ENCODE data around the gene SLC22A1.

DNA sequence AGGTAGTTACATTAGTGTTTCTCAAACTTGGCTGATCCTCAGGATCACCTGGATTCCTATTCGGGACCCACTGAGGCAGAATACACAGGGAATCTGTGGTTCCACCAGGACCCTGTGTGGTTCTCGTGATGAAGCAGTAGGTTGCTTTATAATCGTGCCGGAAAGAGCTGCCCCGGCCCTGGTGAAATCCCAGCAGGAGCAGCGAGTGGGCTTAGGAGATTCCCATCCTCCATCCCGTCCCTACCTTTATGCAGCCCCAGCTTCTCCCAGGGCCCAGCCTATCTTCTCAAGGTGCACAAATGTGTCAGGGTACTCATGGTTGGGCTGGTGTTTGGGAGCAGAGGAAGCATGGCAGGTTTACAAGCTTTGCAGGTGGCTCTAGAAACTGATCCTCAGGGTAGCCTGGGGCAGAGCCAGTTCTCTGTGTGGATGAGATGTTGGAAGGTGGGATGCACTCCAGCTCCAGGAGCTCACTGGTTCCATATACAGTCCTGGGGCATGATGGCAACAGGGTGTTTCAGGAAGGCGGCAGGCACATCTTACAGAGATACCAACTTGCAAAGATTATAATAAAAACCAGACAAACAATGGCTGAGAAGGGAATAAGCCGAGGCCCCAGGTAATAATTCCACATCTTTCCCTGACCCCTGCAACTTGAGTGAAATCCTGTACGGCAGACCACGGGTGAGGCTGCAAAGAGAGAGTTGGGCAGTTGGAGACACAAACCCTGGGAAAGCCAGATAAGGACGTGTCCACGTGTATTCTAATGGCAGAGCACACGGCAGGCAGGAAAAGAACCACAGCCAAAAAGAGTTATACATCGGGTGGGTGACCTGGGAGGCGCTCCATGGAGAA is 5.9 kb downstream of the SLC22A1 start:
- TF ChIP-seq, protein P1, sequence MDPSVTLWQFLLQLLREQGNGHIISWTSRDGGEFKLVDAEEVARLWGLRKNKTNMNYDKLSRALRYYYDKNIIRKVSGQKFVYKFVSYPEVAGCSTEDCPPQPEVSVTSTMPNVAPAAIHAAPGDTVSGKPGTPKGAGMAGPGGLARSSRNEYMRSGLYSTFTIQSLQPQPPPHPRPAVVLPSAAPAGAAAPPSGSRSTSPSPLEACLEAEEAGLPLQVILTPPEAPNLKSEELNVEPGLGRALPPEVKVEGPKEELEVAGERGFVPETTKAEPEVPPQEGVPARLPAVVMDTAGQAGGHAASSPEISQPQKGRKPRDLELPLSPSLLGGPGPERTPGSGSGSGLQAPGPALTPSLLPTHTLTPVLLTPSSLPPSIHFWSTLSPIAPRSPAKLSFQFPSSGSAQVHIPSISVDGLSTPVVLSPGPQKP (IDR thresholded peaks at IDR 0.05; ENCODE audit: low read depth, low read length) = no peak
- no peak for TF ChIP-seq NBN (IDR thresholded peaks at IDR 0.05)
- TF ChIP-seq, protein P2, sequence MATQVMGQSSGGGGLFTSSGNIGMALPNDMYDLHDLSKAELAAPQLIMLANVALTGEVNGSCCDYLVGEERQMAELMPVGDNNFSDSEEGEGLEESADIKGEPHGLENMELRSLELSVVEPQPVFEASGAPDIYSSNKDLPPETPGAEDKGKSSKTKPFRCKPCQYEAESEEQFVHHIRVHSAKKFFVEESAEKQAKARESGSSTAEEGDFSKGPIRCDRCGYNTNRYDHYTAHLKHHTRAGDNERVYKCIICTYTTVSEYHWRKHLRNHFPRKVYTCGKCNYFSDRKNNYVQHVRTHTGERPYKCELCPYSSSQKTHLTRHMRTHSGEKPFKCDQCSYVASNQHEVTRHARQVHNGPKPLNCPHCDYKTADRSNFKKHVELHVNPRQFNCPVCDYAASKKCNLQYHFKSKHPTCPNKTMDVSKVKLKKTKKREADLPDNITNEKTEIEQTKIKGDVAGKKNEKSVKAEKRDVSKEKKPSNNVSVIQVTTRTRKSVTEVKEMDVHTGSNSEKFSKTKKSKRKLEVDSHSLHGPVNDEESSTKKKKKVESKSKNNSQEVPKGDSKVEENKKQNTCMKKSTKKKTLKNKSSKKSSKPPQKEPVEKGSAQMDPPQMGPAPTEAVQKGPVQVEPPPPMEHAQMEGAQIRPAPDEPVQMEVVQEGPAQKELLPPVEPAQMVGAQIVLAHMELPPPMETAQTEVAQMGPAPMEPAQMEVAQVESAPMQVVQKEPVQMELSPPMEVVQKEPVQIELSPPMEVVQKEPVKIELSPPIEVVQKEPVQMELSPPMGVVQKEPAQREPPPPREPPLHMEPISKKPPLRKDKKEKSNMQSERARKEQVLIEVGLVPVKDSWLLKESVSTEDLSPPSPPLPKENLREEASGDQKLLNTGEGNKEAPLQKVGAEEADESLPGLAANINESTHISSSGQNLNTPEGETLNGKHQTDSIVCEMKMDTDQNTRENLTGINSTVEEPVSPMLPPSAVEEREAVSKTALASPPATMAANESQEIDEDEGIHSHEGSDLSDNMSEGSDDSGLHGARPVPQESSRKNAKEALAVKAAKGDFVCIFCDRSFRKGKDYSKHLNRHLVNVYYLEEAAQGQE (IDR thresholded peaks at IDR 0.05; ENCODE audit: low read depth, low read length) = no peak
- TF ChIP-seq CEBPB (IDR thresholded peaks at IDR 0.05; ENCODE audit: borderline replicate concordance in 1 of 2, low read depth in 2 of 2, low read length in 2 of 2) = no peak
- TF ChIP-seq, protein P3, sequence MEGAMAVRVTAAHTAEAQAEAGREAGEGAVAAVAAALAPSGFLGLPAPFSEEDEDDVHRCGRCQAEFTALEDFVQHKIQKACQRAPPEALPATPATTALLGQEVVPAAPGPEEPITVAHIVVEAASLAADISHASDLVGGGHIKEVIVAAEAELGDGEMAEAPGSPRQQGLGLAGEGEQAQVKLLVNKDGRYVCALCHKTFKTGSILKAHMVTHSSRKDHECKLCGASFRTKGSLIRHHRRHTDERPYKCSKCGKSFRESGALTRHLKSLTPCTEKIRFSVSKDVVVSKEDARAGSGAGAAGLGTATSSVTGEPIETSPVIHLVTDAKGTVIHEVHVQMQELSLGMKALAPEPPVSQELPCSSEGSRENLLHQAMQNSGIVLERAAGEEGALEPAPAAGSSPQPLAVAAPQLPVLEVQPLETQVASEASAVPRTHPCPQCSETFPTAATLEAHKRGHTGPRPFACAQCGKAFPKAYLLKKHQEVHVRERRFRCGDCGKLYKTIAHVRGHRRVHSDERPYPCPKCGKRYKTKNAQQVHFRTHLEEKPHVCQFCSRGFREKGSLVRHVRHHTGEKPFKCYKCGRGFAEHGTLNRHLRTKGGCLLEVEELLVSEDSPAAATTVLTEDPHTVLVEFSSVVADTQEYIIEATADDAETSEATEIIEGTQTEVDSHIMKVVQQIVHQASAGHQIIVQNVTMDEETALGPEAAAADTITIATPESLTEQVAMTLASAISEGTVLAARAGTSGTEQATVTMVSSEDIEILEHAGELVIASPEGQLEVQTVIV (IDR thresholded peaks at IDR 0.05; ENCODE audit: borderline replicate concordance, partially characterized antibody) = no peak
- TF ChIP-seq POLR2A (IDR thresholded peaks at IDR 0.05; ENCODE audit: low read depth, low read length) = no peak
- no peak for TF ChIP-seq JUND (IDR thresholded peaks at IDR 0.05; ENCODE audit: low read depth, low read length)
- TF ChIP-seq, protein P4, sequence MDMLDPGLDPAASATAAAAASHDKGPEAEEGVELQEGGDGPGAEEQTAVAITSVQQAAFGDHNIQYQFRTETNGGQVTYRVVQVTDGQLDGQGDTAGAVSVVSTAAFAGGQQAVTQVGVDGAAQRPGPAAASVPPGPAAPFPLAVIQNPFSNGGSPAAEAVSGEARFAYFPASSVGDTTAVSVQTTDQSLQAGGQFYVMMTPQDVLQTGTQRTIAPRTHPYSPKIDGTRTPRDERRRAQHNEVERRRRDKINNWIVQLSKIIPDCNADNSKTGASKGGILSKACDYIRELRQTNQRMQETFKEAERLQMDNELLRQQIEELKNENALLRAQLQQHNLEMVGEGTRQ (IDR thresholded peaks at IDR 0.05; ENCODE audit: borderline replicate concordance, low read depth, low read length) = no peak
- no peak for TF ChIP-seq FOS (IDR thresholded peaks at IDR 0.05; ENCODE audit: borderline replicate concordance, extremely low read depth, insufficient read length)
- TF ChIP-seq JUNB (IDR thresholded peaks at IDR 0.05) = no peak
- no peak for TF ChIP-seq RBBP5 (conservative IDR thresholded peaks at IDR 0.05)
- TF ChIP-seq, protein P5, sequence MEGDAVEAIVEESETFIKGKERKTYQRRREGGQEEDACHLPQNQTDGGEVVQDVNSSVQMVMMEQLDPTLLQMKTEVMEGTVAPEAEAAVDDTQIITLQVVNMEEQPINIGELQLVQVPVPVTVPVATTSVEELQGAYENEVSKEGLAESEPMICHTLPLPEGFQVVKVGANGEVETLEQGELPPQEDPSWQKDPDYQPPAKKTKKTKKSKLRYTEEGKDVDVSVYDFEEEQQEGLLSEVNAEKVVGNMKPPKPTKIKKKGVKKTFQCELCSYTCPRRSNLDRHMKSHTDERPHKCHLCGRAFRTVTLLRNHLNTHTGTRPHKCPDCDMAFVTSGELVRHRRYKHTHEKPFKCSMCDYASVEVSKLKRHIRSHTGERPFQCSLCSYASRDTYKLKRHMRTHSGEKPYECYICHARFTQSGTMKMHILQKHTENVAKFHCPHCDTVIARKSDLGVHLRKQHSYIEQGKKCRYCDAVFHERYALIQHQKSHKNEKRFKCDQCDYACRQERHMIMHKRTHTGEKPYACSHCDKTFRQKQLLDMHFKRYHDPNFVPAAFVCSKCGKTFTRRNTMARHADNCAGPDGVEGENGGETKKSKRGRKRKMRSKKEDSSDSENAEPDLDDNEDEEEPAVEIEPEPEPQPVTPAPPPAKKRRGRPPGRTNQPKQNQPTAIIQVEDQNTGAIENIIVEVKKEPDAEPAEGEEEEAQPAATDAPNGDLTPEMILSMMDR (IDR thresholded peaks at IDR 0.05 in 2 of 3, conservative IDR thresholded peaks at IDR 0.05 in 1 of 3; ENCODE audit: control insufficient read depth in 2 of 3, extremely low read depth in 1 of 3, insufficient read depth in 1 of 3, low read depth in 3 of 3, low read length in 3 of 3) = no peak
- no peak for TF ChIP-seq TAF1 (IDR thresholded peaks at IDR 0.05; ENCODE audit: borderline replicate concordance, low read depth, low read length)
- no peak for TF ChIP-seq POLR2AphosphoS5 (IDR thresholded peaks at IDR 0.05; ENCODE audit: low read length)

Data from GM12878 (cell line).